ENCODE results near the gene SUSD4. TPM values are rescaled to one million over a fixed set of nuclear protein-coding genes. Genes with fewer than 3 reads are reported as not detected.

SUSD4 gene
- total and polyA plus RNA-seq, 2 of the 8 experiments (the other 6 are each of a cell fraction or from before 2014, with no cell fraction given) = 3.9 to 5.2 TPM

- TF ChIP-seq CHD7 (IDR thresholded peaks at IDR 0.05; ENCODE audit: insufficient replicate concordance, low read length) (no peak), CTCF (IDR thresholded peaks at IDR 0.05; ENCODE audit: control extremely low read depth in 1 of 3, insufficient read depth in 1 of 3, low read depth in 1 of 3, low read length in 3 of 3) (peak in 2 of 3 experiments; percentile 0 to 23; a peak in 2 of 4 replicates), CREB1 (IDR thresholded peaks at IDR 0.05) (0 out of 2 replicates have a peak, but pooled peaks have one; percentile 17), TBP (IDR thresholded peaks at IDR 0.05; ENCODE audit: low read depth, low read length) (0 out of 2 replicates have a peak, but pooled peaks have one; percentile 6), RAD21 (IDR thresholded peaks at IDR 0.05 in 1 of 2, conservative IDR thresholded peaks at IDR 0.05 in 1 of 2; ENCODE audit: low read depth in 2 of 2, low read length in 2 of 2) (0 out of 4 replicates have a peak, but pooled peaks of 1 of the 2 experiments have one; percentile 4)
Observed at GRCh38 chr1:223319905-223320580, 43.9 kb downstream of the SUSD4 start (continued).

Measured in H1 (cell line).